OCI-LY7 (cell line): ENCODE results near the gene INPP5A. TPM values are rescaled to one million over a fixed set of nuclear protein-coding genes. Genes with fewer than 3 reads are reported as not detected.

Experiments used
- BruUV-seq: library from RNA; stranded (reverse); fragments of 400-500 nt; replicated peaks from 2 replicates; lab custom pipeline; 2021; lab: Mats Ljungman, UMichigan
- CTCF ChIA-PET: fragments of 300-600 bp; sonication (Branson Sonifier 250); formaldehyde crosslinking; loops from one replicate; lab custom pipeline; 2022; ENCODE audit warnings: antibody characterized with exemption; ENCODE audit not compliant: unreplicated experiment; lab: Charles Lee
- POLR2A ChIA-PET: fragments of 300-600 bp; sonication (Branson Sonifier 250); formaldehyde crosslinking; loops from one replicate; lab custom pipeline; 2022; ENCODE audit warnings: antibody characterized with exemption; lab: Charles Lee
- DNase-seq: peaks from one replicate; pipeline ENCODE4 v3.0.0-alpha.2; 2015; ENCODE audit warnings: low spot score
- H2AFZ ChIP-seq: fragments of 200-600 bp; sonication (generic), shearing (Covaris generic); 2 replicates; pipeline ENCODE4 v1.6.1; 2014; ENCODE audit warnings: mild to moderate bottlenecking, antibody characterized with exemption, low read length, moderate library complexity
- H3K27ac ChIP-seq: fragments of 200-600 bp; sonication (generic); 2 replicates; pipeline ENCODE4 v1.5.1; 2014; ENCODE audit warnings: mixed run types, low read depth, mild to moderate bottlenecking, moderate library complexity, low read length, inconsistent platforms; ENCODE audit not compliant: poor library complexity, severe bottlenecking
- H3K36me3 ChIP-seq: fragments of 200-600 bp; sonication (generic); 2 replicates; pipeline ENCODE4 v1.6.1; 2014; ENCODE audit warnings: mild to moderate bottlenecking, antibody characterized with exemption, low read length, moderate library complexity, mixed read lengths; ENCODE audit not compliant: insufficient read depth
- H3K4me1 ChIP-seq: fragments of 200-600 bp; sonication (generic); 2 replicates; pipeline ENCODE4 v1.5.1; 2014; ENCODE audit warnings: mild to moderate bottlenecking, low read length; ENCODE audit not compliant: insufficient read depth, poor library complexity, severe bottlenecking
- H3K4me2 ChIP-seq: fragments of 200-600 bp; sonication (generic); 2 replicates; pipeline ENCODE4 v1.6.1; 2014; ENCODE audit warnings: mild to moderate bottlenecking, low read length
- H3K4me3 ChIP-seq: fragments of 200-600 bp; sonication (generic); 2 replicates; pipeline ENCODE4 v1.5.1; 2014; ENCODE audit warnings: mild to moderate bottlenecking, low read depth, low read length; ENCODE audit not compliant: poor library complexity, severe bottlenecking
- H3K79me2 ChIP-seq: fragments of 200-600 bp; sonication (generic); 2 replicates; pipeline ENCODE4 v1.6.1; 2016; ENCODE audit warnings: low read depth, mild to moderate bottlenecking, low read length, moderate library complexity, mixed read lengths; ENCODE audit not compliant: insufficient read depth
- H3K9me2 ChIP-seq: fragments of 200-600 bp; sonication (generic); 2 replicates; pipeline ENCODE4 v1.6.1; 2016; ENCODE audit warnings: mild to moderate bottlenecking, low read length, mixed read lengths; ENCODE audit not compliant: insufficient read depth
- H3K9me3 ChIP-seq: fragments of 200-600 bp; sonication (generic); 2 replicates; pipeline ENCODE4 v1.6.1; 2014; ENCODE audit warnings: mild to moderate bottlenecking, mixed run types, low read length, mixed read lengths
- H4K20me1 ChIP-seq: fragments of 200-600 bp; sonication (generic); 2 replicates; pipeline ENCODE4 v1.6.1; 2014; ENCODE audit warnings: mild to moderate bottlenecking, antibody characterized with exemption, low read length, moderate library complexity, mixed read lengths; ENCODE audit not compliant: insufficient read depth
- CTCF ChIP-seq: fragments of 200-600 bp; sonication (generic); conservative IDR thresholded peaks from 2 replicates; pipeline ENCODE4 v1.5.1; 2014; ENCODE audit warnings: mild to moderate bottlenecking, antibody characterized with exemption, low read length, moderate library complexity, mixed read lengths
- EZH2phosphoT487 ChIP-seq: fragments of 200-600 bp; sonication (generic); IDR thresholded peaks from 2 replicates; pipeline ENCODE4 v1.6.1; 2018; ENCODE audit warnings: low read depth, borderline replicate concordance, mild to moderate bottlenecking, mixed run types, antibody characterized with exemption, low read length, moderate library complexity, mixed read lengths
- intact Hi-C: fragments of 100-400 bp; cut with micrococcal nuclease; formaldehyde crosslinking; loops from one replicate; pipeline ENCODE4 v1.10.0; 2022; ENCODE audit not compliant: unreplicated experiment
- total RNA-seq, 2 experiments: library from RNA; depleted of rRNA in 1 of 2; stranded (reverse); fragments of >200 nt in 1 of 2; shearing (Covaris generic) in 1 of 2; gene quantifications; 2 replicates each; pipeline ENCODE4 v1.2.3, GENCODE V29; 2014 to 2022

Gene INPP5A
- total RNA-seq, 2 experiments from 2014 or later = 14.5 to 18.4 TPM

DNA sequence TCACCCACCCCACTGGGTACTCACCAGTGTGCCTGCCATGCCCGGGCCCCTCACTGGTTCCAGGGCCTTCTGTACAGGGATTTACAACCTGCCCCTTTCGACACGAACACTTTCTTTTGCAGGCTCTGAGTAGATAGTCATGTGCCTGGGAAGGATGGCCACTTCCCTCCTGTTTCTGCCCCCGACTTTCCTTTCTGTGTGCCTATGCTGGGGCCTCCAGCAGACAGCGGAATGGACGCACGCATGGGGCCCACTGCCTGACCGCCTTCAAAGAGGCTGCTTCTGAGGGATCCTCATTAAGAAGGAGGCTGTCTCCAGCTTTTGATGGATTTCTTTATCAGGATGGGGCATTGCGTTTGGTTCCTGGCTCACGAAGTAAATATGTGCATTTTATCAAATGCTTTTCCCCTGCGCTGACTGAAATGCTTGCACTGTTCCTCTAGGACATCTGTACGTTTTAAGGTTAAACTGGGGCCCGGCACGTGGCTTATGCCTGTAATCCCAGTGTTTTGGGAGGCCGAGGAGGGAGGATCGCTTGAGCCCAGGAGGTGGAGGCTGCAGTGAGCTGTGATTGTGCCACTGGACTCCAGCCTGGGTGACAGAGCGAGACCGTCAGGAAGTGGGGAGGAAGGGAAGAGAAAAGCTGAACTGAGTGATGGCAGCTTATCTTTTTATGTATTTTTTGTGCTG, 277.7 kb downstream of the INPP5A start:
- no peaks in the 10 kb centered on the region for H4K20me1 ChIP-seq
- ChIA-PET CTCF (no interaction called here), POLR2A (no interaction called here)
- no peak overlapping the region for H3K4me2 ChIP-seq
- no peaks in the 10 kb centered on the region for H3K9me2 ChIP-seq
- no peak for DNase-seq
- BruUV-seq = no TSS peak
- H3K9me3 ChIP-seq = no peaks in the 10 kb centered on the region
- intact Hi-C loops = no loop called here
- H3K4me1 ChIP-seq = no peaks in the 10 kb centered on the region
- H3K79me2 ChIP-seq = no peaks in the 10 kb centered on the region
- no peak for TF ChIP-seq EZH2phosphoT487
- TF ChIP-seq CTCF = no peak
- H3K4me3 ChIP-seq = no peak overlapping the region
- no peak overlapping the region for H3K27ac ChIP-seq
- no peak overlapping the region for H2AFZ ChIP-seq
- H3K36me3 ChIP-seq = no peaks in the 10 kb centered on the region

- no peak for TF ChIP-seq EZH2phosphoT487
- TF ChIP-seq CTCF = no peak
These were observed 279.1 kb downstream of the INPP5A start for GRCh38 chr10:132816718-132817117.

GRCh38 chr10:132817701-132818211, 280.2 kb downstream of the INPP5A start:
- no peak overlapping the region for H3K27ac ChIP-seq
- no TSS peak for BruUV-seq
- no peaks in the 10 kb centered on the region for H3K36me3 ChIP-seq
- ChIA-PET POLR2A (no interaction called here), CTCF (no interaction called here)
- DNase-seq = no peak
- no peaks in the 10 kb centered on the region for H4K20me1 ChIP-seq
- H3K9me2 ChIP-seq = no peaks in the 10 kb centered on the region
- TF ChIP-seq CTCF = no peak
- TF ChIP-seq EZH2phosphoT487 = no peak
- no peak overlapping the region for H2AFZ ChIP-seq
- H3K79me2 ChIP-seq = no peaks in the 10 kb centered on the region
- H3K4me1 ChIP-seq = no peaks in the 10 kb centered on the region
- H3K9me3 ChIP-seq = no peaks in the 10 kb centered on the region
- intact Hi-C loops = no loop called here
- no peak overlapping the region for H3K4me2 ChIP-seq
- no peak overlapping the region for H3K4me3 ChIP-seq

More at GRCh38 chr10:132816718-132817117, 279.1 kb downstream of the INPP5A start:
- intact Hi-C loops = no loop called here
- ChIA-PET CTCF (no interaction called here), POLR2A (no interaction called here)
- DNase-seq = no peak
- no peaks in the 10 kb centered on the region for H3K36me3 ChIP-seq
- H3K27ac ChIP-seq = no peak overlapping the region
- no peaks in the 10 kb centered on the region for H3K79me2 ChIP-seq
- no peaks in the 10 kb centered on the region for H3K4me1 ChIP-seq
- H3K9me3 ChIP-seq = no peaks in the 10 kb centered on the region
- no TSS peak for BruUV-seq
- H3K4me2 ChIP-seq = no peak overlapping the region
- H2AFZ ChIP-seq = no peak overlapping the region
- no peak overlapping the region for H3K4me3 ChIP-seq
- H3K9me2 ChIP-seq = no peaks in the 10 kb centered on the region
- no peaks in the 10 kb centered on the region for H4K20me1 ChIP-seq
